Adrenal gland (tissue), 12 donors: ENCODE data around the gene TMEM266. TPM values are rescaled to one million over a fixed set of nuclear protein-coding genes. Genes with fewer than 3 reads are reported as not detected.
A peak's percentile ranks its signal among the peaks of the same experiment; 100 is the strongest.

Experiments
- DNase-seq, 7 donors: peaks; one replicate each; pipeline ENCODE4 v3.0.0-alpha.2; 2019 to 2020
- H3K27ac ChIP-seq, 5 donors: fragments of 200-600 bp; sonication (generic) in 4 of 5; 1 replicate in 3 of 5; 2 replicates in 2 of 5; pipeline versions ENCODE4 v1.5.1 to v1.8.0; 2016 to 2020; ENCODE audit warnings: mild to moderate bottlenecking in 1 of 5
- H3K27me3 ChIP-seq: fragments of 200-600 bp; 2 replicates; pipeline ENCODE4 v1.8.0; 2021
- H3K36me3 ChIP-seq, 2 donors: fragments of 200-600 bp; replicated peaks in 1 of 2; 1 replicate in 1 of 2; 2 replicates in 1 of 2; pipeline versions ENCODE4 v1.5.1 to v1.8.0; 2018 to 2022
- H3K4me1 ChIP-seq, 2 donors: fragments of 200-600 bp; replicated peaks in 1 of 2; 1 replicate in 1 of 2; 2 replicates in 1 of 2; pipeline versions ENCODE4 v1.5.1 to v1.8.0; 2018 to 2021
- H3K4me3 ChIP-seq, 4 donors: fragments of 200-600 bp; sonication (generic) in 3 of 4; one replicate each; pipeline ENCODE4 v1.5.1; 2016 to 2018
- H3K9me3 ChIP-seq, 3 donors: fragments of 200-600 bp; sonication (generic) in 1 of 3; replicated peaks in 1 of 3; 1 replicate in 2 of 3; 2 replicates in 1 of 3; pipeline versions ENCODE4 v1.5.1 to v1.8.0; 2016 to 2021
- POLR2A ChIP-seq, 2 donors: fragments of 450-650 bp; IDR thresholded peaks; one replicate each; pipeline ENCODE4 v1.6.1; 2017; ENCODE audit warnings: antibody characterized with exemption in 2 of 2, mild to moderate bottlenecking in 2 of 2, moderate library complexity in 1 of 2
- WGBS, 4 donors: extraction: QIAGEN DNeasy Blood & Tissue Kit in 2 of 4; methylation state at CpG; one replicate each; pipeline versions ENCODE4 v1.1.5 to v1.1.7; 2013 to 2017; 5-methylcytosine and 5-hydroxymethylcytosine counted together
- intact Hi-C, 2 donors: fragments of 100-400 bp; cut with DNase I; formaldehyde crosslinking; loops; one replicate each; pipeline versions ENCODE4 v1.14.1 to v1.15.0; 2022 to 2023
- polyA plus RNA-seq, 3 donors: library from polyadenylated mRNA; stranded (reverse); fragments of 200-250 nt in 2 of 3; fragments of 350-450 nt in 1 of 3; fragmentation: Illumina TruSeq in 1 of 3; extraction: RNeasy Lipid Tissue Mini Kit (QIAGEN cat#74804) in 1 of 3; gene quantifications; one replicate each; pipeline ENCODE4 v1.2.3, GENCODE V29; 2013 to 2014
- total RNA-seq, 9 donors: library from RNA; depleted of rRNA in 4 of 9; stranded (reverse); fragments of >200 nt in 4 of 9; fragments of 120-200 nt in 1 of 9; fragmentation: NEBNext Ultra II Directional in 1 of 9; extraction: Animal tissue kit (Norgen Biotek cat#: 25700) in 1 of 9; gene quantifications; one replicate each; pipeline versions ENCODE4 v1.1.0 to v1.2.4, GENCODE V29; 2013 to 2023
- TF ChIP-seq, protein P1 (sequence below), 6 experiments: fragments of 450-650 bp in 4 of 6; fragments of 200-600 bp in 2 of 6; sonication (generic) in 1 of 6; IDR thresholded peaks; 1 replicate in 5 of 6; 2 replicates in 1 of 6; pipeline versions ENCODE4 v1.5.1 to v1.8.0; 2016 to 2021; ENCODE audit warnings: antibody characterized with exemption in 6 of 6, mild to moderate bottlenecking in 2 of 6, moderate library complexity in 1 of 6
- donor health status: healthy with polysubstance abuse.
- donor health status: Bipolar disorder and iron deficiency.
- donor health status: DM: yes; HTN: yes; CAD: no.
- donor health status: DM: no; HTN: no; CAD: no.
- donor health status: DM: no; HTN: no; CAD: no.
- donor health status: DM: yes; HTN: yes; CAD: no.

Gene TMEM266
- total and polyA plus RNA-seq, 12 donors: 1.3 to 23.1 (median 5.9) TPM

DNA sequence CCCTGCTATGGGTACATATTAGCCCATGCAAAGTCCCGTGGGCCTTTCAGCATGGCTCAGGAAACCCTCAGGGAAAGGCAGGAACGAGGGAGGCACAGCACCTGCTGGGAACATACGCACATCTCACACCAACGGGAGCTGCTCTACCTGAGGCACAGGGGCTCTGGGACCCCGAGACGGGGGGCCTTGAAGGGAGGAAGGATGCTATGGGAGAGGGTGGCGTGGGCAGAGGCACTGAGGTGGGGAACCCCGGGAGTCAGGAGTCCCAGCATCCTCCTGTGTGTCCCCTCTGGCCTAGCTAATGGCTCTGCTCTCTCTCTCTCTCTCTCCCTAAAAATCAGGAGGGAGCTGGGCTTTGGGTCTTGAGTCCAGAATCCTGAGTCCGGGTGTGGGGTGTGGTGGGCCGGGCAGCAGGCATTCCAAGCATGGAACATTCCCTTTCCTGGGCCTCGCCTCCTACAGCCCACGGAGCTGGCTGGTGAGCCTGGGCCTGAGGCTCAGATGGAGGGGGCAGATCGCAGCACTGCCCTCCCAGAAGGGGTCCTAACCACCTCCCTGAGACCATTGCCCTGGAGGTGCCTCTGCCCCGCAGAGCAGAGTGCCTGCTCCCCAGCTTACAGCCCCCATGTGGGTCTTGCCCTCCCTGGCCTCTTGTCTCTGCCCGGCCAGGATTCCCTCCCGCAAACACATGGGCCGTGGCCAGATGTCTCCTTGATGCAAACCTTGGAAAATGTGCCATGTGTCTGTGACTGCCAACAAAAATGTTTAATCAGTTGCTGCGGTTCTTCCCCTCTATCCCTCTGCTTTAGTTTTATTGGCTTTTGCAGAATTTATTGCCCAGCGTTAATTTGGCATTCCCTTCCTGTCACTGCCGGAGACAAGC lies 101.6 kb downstream of the TMEM266 start:
- H3K36me3 ChIP-seq: no peaks in the 10 kb centered on the region
- 57 to 67% (median 63%) methylated on average over 13 to 20 of the region's 20 CpGs for WGBS, 4 donors
- H3K27me3 ChIP-seq: no peaks in the 10 kb centered on the region
- intact Hi-C loops: no loop called here
- peak overlapping the region in 4 of 5 donors; percentile 48 to 82 (median 67) for H3K27ac ChIP-seq
- peak; percentile 52 to 82 (median 72) for DNase-seq
- H3K9me3 ChIP-seq: no peaks in the 10 kb centered on the region
- no peak for TF ChIP-seq POLR2A (IDR thresholded peaks at IDR 0.05)
- TF ChIP-seq, protein P1, sequence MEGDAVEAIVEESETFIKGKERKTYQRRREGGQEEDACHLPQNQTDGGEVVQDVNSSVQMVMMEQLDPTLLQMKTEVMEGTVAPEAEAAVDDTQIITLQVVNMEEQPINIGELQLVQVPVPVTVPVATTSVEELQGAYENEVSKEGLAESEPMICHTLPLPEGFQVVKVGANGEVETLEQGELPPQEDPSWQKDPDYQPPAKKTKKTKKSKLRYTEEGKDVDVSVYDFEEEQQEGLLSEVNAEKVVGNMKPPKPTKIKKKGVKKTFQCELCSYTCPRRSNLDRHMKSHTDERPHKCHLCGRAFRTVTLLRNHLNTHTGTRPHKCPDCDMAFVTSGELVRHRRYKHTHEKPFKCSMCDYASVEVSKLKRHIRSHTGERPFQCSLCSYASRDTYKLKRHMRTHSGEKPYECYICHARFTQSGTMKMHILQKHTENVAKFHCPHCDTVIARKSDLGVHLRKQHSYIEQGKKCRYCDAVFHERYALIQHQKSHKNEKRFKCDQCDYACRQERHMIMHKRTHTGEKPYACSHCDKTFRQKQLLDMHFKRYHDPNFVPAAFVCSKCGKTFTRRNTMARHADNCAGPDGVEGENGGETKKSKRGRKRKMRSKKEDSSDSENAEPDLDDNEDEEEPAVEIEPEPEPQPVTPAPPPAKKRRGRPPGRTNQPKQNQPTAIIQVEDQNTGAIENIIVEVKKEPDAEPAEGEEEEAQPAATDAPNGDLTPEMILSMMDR (IDR thresholded peaks at IDR 0.05): no peak
- peaks cover 30 to 31% of the 10 kb centered on the region in 2 donors for H3K4me1 ChIP-seq
- H3K4me3 ChIP-seq: no peak overlapping the region

DNA sequence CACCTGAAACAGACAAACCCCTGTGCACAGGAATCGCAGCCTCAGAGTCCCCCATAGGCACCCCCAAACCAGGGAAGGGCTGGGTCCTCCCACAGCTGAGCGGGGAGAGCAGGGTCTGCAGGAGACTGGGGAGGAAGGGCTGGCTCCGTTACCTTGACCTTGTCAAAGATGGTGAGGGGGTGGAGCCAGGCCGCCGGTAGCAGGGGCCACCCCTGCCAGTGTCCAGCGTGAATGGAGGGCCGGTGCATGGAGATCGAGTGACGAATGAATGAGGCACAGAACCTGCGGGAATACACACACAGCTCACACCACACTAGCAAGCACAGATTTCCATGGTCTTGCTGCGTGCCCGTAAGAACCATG lies 102.2 kb downstream of the TMEM266 start:
- Histone ChIP-seq H3K27me3 (no peaks in the 10 kb centered on the region), H3K27ac (peak overlapping the region in 4 of 5 donors; percentile 48 to 82 (median 67)), H3K4me3 (no peak overlapping the region), H3K4me1 (peaks cover 30 to 31% of the 10 kb centered on the region in 2 donors), H3K9me3 (no peaks in the 10 kb centered on the region), H3K36me3 (no peaks in the 10 kb centered on the region)
- 42 to 72% (median 48%) methylated on average over 11 to 12 of the region's 12 CpGs for WGBS, 4 donors
- TF ChIP-seq, protein P1 (IDR thresholded peaks at IDR 0.05): no peak
- peak in 1 of 2 donors; percentile 19 for TF ChIP-seq POLR2A (IDR thresholded peaks at IDR 0.05)
- intact Hi-C loops: no loop called here
- DNase-seq: peak in 4 of 7 donors; percentile 41 to 76 (median 66)

DNA sequence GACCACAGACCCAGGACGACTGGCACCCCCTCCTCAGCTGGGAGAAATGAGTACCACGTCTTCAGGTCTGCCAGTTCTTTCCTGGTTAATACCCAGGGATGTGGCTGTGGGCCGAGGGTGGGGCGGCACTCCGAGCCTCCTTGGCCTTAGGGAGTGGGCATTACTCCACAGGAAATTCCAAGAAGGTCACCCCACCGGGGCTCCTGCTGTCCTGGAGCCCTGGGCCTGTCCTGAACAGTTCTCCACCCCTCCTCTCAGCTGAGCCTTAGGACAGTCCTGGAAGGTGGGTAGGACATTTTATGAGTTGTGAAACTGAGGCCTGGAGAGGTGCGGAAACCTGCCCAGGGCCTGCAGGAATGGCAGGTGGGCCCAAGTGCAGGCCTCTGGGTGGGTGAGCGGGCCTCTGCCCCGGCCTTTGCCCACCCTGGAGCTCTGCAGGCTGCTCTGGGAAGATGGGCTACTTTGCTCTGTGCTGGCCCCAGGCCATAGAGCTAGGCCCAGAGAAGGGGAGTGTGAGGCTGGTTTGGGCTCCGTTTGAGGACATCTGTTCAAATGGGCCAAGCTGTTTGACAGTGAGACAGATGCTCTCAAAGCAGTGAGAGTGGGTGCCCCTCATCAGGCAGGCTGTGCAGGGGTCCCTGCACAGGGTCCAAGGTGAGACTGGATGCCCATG lies 103.1 kb downstream of the TMEM266 start:
- WGBS, 4 donors: 63 to 85% (median 70%) methylated on average over 5 to 10 of the region's 10 CpGs
- DNase-seq: peak in 1 of 7 donors; percentile 16
- intact Hi-C loops: no loop called here
- Histone ChIP-seq H3K4me1 (peaks cover 30 to 31% of the 10 kb centered on the region in 2 donors), H3K9me3 (no peaks in the 10 kb centered on the region), H3K36me3 (no peaks in the 10 kb centered on the region), H3K27ac (peak overlapping the region; percentile 2 to 82 (median 64)), H3K4me3 (no peak overlapping the region), H3K27me3 (no peaks in the 10 kb centered on the region)
- TF ChIP-seq POLR2A (IDR thresholded peaks at IDR 0.05): no peak
- TF ChIP-seq, protein P1 (IDR thresholded peaks at IDR 0.05): no peak
